ENCODE data around the gene ZBTB17. TPM values are rescaled to one million over a fixed set of nuclear protein-coding genes. Genes with fewer than 3 reads are reported as not detected.

ZBTB17 gene
- total and polyA plus RNA-seq, 2 experiments from 2014 or later = 21.9 to 26.6 TPM

DNA sequence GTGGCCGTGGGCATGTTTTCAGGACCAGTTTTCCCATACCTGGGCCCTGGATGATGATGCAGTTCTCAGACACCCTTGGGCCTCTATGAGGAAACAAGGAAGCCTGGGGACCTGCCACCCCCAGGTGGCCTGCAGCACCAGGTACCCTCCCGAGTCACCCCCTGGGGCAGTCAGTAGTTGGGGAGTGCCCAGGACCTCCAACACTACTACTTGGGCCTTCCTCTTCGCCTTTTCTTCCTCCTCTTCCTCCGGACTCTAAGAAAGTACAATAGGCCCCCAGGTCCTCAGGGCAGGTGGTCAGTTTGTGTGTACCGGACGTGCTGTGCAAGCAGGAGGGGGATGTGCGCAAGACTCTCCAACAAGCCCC lies 16.3 kb upstream of the ZBTB17 start (continued):
- TF ChIP-seq, protein P1, sequence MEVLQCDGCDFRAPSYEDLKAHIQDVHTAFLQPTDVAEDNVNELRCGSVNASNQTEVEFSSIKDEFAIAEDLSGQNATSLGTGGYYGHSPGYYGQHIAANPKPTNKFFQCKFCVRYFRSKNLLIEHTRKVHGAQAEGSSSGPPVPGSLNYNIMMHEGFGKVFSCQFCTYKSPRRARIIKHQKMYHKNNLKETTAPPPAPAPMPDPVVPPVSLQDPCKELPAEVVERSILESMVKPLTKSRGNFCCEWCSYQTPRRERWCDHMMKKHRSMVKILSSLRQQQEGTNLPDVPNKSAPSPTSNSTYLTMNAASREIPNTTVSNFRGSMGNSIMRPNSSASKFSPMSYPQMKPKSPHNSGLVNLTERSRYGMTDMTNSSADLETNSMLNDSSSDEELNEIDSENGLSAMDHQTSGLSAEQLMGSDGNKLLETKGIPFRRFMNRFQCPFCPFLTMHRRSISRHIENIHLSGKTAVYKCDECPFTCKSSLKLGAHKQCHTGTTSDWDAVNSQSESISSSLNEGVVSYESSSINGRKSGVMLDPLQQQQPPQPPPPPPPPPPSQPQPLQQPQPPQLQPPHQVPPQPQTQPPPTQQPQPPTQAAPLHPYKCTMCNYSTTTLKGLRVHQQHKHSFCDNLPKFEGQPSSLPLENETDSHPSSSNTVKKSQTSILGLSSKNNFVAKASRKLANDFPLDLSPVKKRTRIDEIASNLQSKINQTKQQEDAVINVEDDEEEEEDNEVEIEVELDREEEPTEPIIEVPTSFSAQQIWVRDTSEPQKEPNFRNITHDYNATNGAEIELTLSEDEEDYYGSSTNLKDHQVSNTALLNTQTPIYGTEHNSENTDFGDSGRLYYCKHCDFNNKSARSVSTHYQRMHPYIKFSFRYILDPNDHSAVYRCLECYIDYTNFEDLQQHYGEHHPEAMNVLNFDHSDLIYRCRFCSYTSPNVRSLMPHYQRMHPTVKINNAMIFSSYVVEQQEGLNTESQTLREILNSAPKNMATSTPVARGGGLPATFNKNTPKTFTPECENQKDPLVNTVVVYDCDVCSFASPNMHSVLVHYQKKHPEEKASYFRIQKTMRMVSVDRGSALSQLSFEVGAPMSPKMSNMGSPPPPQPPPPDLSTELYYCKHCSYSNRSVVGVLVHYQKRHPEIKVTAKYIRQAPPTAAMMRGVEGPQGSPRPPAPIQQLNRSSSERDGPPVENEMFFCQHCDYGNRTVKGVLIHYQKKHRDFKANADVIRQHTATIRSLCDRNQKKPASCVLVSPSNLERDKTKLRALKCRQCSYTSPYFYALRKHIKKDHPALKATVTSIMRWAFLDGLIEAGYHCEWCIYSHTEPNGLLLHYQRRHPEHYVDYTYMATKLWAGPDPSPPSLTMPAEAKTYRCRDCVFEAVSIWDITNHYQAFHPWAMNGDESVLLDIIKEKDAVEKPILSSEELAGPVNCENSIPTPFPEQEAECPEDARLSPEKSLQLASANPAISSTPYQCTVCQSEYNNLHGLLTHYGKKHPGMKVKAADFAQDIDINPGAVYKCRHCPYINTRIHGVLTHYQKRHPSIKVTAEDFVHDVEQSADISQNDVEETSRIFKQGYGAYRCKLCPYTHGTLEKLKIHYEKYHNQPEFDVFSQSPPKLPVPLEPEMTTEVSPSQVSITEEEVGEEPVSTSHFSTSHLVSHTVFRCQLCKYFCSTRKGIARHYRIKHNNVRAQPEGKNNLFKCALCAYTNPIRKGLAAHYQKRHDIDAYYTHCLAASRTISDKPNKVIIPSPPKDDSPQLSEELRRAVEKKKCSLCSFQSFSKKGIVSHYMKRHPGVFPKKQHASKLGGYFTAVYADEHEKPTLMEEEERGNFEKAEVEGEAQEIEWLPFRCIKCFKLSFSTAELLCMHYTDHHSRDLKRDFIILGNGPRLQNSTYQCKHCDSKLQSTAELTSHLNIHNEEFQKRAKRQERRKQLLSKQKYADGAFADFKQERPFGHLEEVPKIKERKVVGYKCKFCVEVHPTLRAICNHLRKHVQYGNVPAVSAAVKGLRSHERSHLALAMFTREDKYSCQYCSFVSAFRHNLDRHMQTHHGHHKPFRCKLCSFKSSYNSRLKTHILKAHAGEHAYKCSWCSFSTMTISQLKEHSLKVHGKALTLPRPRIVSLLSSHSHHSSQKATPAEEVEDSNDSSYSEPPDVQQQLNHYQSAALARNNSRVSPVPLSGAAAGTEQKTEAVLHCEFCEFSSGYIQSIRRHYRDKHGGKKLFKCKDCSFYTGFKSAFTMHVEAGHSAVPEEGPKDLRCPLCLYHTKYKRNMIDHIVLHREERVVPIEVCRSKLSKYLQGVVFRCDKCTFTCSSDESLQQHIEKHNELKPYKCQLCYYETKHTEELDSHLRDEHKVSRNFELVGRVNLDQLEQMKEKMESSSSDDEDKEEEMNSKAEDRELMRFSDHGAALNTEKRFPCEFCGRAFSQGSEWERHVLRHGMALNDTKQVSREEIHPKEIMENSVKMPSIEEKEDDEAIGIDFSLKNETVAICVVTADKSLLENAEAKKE (CRISPR knock-in tag; IDR thresholded peaks at IDR 0.05) = no peak
- TF ChIP-seq, protein P2, sequence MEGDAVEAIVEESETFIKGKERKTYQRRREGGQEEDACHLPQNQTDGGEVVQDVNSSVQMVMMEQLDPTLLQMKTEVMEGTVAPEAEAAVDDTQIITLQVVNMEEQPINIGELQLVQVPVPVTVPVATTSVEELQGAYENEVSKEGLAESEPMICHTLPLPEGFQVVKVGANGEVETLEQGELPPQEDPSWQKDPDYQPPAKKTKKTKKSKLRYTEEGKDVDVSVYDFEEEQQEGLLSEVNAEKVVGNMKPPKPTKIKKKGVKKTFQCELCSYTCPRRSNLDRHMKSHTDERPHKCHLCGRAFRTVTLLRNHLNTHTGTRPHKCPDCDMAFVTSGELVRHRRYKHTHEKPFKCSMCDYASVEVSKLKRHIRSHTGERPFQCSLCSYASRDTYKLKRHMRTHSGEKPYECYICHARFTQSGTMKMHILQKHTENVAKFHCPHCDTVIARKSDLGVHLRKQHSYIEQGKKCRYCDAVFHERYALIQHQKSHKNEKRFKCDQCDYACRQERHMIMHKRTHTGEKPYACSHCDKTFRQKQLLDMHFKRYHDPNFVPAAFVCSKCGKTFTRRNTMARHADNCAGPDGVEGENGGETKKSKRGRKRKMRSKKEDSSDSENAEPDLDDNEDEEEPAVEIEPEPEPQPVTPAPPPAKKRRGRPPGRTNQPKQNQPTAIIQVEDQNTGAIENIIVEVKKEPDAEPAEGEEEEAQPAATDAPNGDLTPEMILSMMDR (conservative IDR thresholded peaks at IDR 0.05; ENCODE audit: low read depth in 2 of 2) = no peak
- TF ChIP-seq JUNB (IDR thresholded peaks at IDR 0.05; ENCODE audit: unreplicated experiment) = no peak
- TF ChIP-seq, protein P3, sequence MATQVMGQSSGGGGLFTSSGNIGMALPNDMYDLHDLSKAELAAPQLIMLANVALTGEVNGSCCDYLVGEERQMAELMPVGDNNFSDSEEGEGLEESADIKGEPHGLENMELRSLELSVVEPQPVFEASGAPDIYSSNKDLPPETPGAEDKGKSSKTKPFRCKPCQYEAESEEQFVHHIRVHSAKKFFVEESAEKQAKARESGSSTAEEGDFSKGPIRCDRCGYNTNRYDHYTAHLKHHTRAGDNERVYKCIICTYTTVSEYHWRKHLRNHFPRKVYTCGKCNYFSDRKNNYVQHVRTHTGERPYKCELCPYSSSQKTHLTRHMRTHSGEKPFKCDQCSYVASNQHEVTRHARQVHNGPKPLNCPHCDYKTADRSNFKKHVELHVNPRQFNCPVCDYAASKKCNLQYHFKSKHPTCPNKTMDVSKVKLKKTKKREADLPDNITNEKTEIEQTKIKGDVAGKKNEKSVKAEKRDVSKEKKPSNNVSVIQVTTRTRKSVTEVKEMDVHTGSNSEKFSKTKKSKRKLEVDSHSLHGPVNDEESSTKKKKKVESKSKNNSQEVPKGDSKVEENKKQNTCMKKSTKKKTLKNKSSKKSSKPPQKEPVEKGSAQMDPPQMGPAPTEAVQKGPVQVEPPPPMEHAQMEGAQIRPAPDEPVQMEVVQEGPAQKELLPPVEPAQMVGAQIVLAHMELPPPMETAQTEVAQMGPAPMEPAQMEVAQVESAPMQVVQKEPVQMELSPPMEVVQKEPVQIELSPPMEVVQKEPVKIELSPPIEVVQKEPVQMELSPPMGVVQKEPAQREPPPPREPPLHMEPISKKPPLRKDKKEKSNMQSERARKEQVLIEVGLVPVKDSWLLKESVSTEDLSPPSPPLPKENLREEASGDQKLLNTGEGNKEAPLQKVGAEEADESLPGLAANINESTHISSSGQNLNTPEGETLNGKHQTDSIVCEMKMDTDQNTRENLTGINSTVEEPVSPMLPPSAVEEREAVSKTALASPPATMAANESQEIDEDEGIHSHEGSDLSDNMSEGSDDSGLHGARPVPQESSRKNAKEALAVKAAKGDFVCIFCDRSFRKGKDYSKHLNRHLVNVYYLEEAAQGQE (IDR thresholded peaks at IDR 0.05; ENCODE audit: unreplicated experiment) = no peak
- no peak for TF ChIP-seq STAT1 (IDR thresholded peaks at IDR 0.05; ENCODE audit: unreplicated experiment)
- no peak for TF ChIP-seq EZH2 (IDR thresholded peaks at IDR 0.05; ENCODE audit: low read depth, unreplicated experiment)
- no peak for TF ChIP-seq ZNF331 (CRISPR knock-in tag; IDR thresholded peaks at IDR 0.05; ENCODE audit: low read depth)
- TF ChIP-seq CREB1 (CRISPR knock-in tag; IDR thresholded peaks at IDR 0.05; ENCODE audit: low read depth) = no peak

Data from GM23338 (cell line).